CD4-positive, CD25-positive, alpha-beta regulatory T cell (primary cell): ENCODE data around the gene KCP. TPM values are rescaled to one million over a fixed set of nuclear protein-coding genes. Genes with fewer than 3 reads are reported as not detected.
A peak's percentile ranks its signal among the peaks of the same experiment; 100 is the strongest.
"Not testable (repeated sequence)": the region's sequence is repeated elsewhere in the genome, so short reads cannot be mapped to it uniquely, and the experiment has no call there.

ENCODE experiments used
- ATAC-seq, 2 donors: fragments of 150-1000 bp; cut with Tn5 transposase; one replicate each; pipeline ENCODE4 v1.10.0; 2021; ENCODE audit warnings: low read depth in 2 of 2, moderate number of reproducible peaks in 2 of 2, moderate library complexity in 1 of 2
- DNase-seq, 3 donors: peaks; one replicate each; pipeline versions ENCODE4 v3.0.0 to v3.0.0-alpha.2; 2012 to 2022; ENCODE audit warnings: mixed read lengths in 1 of 3
- H3K27ac ChIP-seq: one replicate; pipeline ENCODE4 v1.7.0; 2013; ENCODE audit warnings: mild to moderate bottlenecking, low read length; ENCODE audit not compliant: insufficient read depth, poor library complexity, severe bottlenecking
- H3K27me3 ChIP-seq: one replicate; pipeline ENCODE4 v1.7.0; 2013; ENCODE audit warnings: low read length; ENCODE audit not compliant: control insufficient read depth, insufficient read depth
- H3K36me3 ChIP-seq: one replicate; pipeline ENCODE4 v1.7.0; 2013; ENCODE audit warnings: mild to moderate bottlenecking, low read length, moderate library complexity; ENCODE audit not compliant: control insufficient read depth, insufficient read depth
- H3K4me1 ChIP-seq: 2 replicates; pipeline ENCODE4 v1.7.0; 2013; ENCODE audit warnings: mild to moderate bottlenecking, low read length; ENCODE audit not compliant: insufficient read depth, control insufficient read depth, poor library complexity, severe bottlenecking
- H3K4me3 ChIP-seq: one replicate; pipeline ENCODE4 v1.7.0; 2013; ENCODE audit warnings: low read depth, mild to moderate bottlenecking, low read length, moderate library complexity
- H3K9me3 ChIP-seq, 2 experiments: 1 replicate in 1 of 2; 2 replicates in 1 of 2; pipeline ENCODE4 v1.7.0; 2013; ENCODE audit warnings: low read length in 2 of 2, mild to moderate bottlenecking in 1 of 2, moderate library complexity in 1 of 2; ENCODE audit not compliant: control insufficient read depth in 2 of 2
- H3K27ac Mint-ChIP-seq, 3 donors: one replicate each; pipeline ENCODE4 v1.8.0; 2020 to 2022; ENCODE audit warnings: mild to moderate bottlenecking in 3 of 3, mixed read lengths in 3 of 3, moderate library complexity in 2 of 3
- H3K27me3 Mint-ChIP-seq: one replicate; pipeline ENCODE4 v1.8.0; 2022; ENCODE audit warnings: mild to moderate bottlenecking, mixed read lengths
- H3K36me3 Mint-ChIP-seq: one replicate; pipeline ENCODE4 v1.8.0; 2020; ENCODE audit warnings: mixed read lengths
- H3K4me1 Mint-ChIP-seq, 4 donors: one replicate each; pipeline ENCODE4 v1.8.0; 2020 to 2022; ENCODE audit warnings: mixed read lengths in 4 of 4, mild to moderate bottlenecking in 1 of 4
- H3K4me3 Mint-ChIP-seq, 4 donors: one replicate each; pipeline ENCODE4 v1.8.0; 2020 to 2022; ENCODE audit warnings: mild to moderate bottlenecking in 4 of 4, mixed read lengths in 4 of 4, moderate library complexity in 3 of 4
- H3K9me3 Mint-ChIP-seq, 7 donors: one replicate each; pipeline ENCODE4 v1.8.0; 2020 to 2022; ENCODE audit warnings: mixed read lengths in 7 of 7, mild to moderate bottlenecking in 3 of 7, moderate library complexity in 2 of 7
- polyA plus RNA-seq, 4 donors: library from polyadenylated mRNA; unstranded; fragments of 300-500 nt; fragmentation: Illumina TruSeq; gene quantifications; one replicate each; pipeline ENCODE4 v1.2.3, GENCODE V29; 2021
- total RNA-seq: library from RNA; stranded (reverse); gene quantifications from one replicate; pipeline ENCODE4 v1.2.3, GENCODE V29; 2022

KCP gene
- total and polyA plus RNA-seq, 5 donors from 2014 or later, result 0.08 to 0.22 (median 0.08) TPM; not detected in 2

DNA sequence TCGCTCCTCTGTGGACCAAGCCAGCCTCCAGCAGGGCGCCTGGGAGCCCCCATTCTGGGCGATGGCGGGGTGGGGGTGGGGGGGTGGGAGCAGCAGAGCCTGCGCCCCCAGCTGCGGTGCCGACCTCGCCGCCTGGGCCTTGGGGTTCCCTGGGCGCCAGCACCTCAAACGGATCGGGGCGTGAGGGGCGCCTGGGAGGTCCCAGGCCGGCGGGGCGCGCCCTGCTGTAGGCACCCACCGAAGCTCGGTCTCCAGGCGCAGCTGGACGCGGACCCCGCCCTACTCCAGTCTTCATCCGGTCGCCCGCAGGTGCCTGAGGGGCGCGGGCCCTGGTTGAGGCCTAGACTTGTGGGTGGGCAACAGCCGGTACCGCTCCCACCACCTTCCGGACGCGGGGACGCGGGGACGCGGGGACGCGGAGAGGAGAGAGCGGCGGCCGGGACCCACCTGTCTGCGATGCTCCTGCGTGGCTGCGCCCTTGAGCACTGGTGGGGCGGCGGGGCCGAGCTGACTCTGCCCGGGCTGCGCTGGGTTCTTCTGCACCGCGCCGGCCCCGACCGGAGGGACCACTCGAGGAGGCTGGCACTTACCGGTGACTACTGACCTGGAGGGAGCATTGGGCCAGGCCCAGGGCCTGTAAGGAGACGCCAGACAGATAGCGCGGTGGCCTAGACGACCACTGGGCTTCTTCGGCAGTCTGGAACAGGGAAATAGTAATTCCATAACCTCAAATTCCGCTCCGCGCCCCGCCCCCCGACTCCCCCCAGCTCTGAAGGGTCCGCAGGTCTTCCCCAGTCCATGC lies 5.5 kb upstream of the KCP start:
- Mint-ChIP-seq H3K27me3 (peaks cover 66% of the 10 kb centered on the region), H3K4me3 (peak overlapping the region in 3 of 4 donors; percentile 60 to 79 (median 66)), H3K27ac (no peak overlapping the region), H3K9me3 (peaks cover 0 to 2% (median 0%) of the 10 kb centered on the region in 7 donors), H3K4me1 (peaks cover 3 to 13% (median 5%) of the 10 kb centered on the region in 4 donors), H3K36me3 (no peaks in the 10 kb centered on the region)
- H3K4me3 ChIP-seq, result no peak overlapping the region
- no peak overlapping the region for H3K27ac ChIP-seq
- no peaks in the 10 kb centered on the region for H3K27me3 ChIP-seq
- H3K36me3 ChIP-seq, result no peaks in the 10 kb centered on the region
- H3K4me1 ChIP-seq, result peaks cover 7% of the 10 kb centered on the region
- no peaks in the 10 kb centered on the region for H3K9me3 ChIP-seq
- no peak for DNase-seq
- ATAC-seq, result no peak

DNA sequence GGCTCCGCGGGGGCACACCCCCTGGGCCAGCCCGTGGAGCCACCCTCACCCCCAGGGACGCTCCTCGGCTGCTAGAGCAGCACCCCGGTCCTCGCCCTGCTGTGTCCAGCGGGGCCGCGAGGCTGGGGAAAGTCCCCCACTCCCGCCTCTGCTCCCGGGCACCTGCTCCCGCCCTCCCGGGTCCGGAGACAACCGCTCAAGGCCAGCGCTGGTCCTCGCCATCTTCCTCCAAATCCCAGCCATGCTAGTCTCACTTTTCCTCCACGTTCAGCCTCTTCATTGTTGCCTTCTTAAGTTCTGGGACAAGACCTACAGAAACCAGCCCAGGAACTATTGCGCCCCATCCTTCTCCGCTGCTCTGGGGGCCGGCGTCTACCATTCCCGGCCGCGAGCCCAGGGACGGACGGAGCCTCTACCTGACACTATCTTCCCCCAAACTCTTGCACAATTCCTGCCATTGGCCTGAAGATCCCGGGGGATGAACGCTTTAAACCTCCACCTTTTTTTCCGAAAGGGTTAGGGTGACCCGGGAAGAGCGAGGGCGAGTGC lies 4.8 kb upstream of the KCP start:
- Histone ChIP-seq H3K27ac (no peak overlapping the region), H3K36me3 (no peaks in the 10 kb centered on the region), H3K4me3 (no peak overlapping the region), H3K27me3 (no peaks in the 10 kb centered on the region), H3K4me1 (peaks cover 7% of the 10 kb centered on the region), H3K9me3 (no peaks in the 10 kb centered on the region)
- Mint-ChIP-seq H3K9me3 (no peaks in the 10 kb centered on the region), H3K4me3 (peak overlapping the region in 3 of 4 donors; percentile 22 to 79 (median 66)), H3K4me1 (peaks cover 3 to 13% (median 5%) of the 10 kb centered on the region in 4 donors), H3K36me3 (no peaks in the 10 kb centered on the region), H3K27ac (no peak overlapping the region), H3K27me3 (peaks cover 62% of the 10 kb centered on the region)
- DNase-seq, result no peak
- ATAC-seq, result no peak

DNA sequence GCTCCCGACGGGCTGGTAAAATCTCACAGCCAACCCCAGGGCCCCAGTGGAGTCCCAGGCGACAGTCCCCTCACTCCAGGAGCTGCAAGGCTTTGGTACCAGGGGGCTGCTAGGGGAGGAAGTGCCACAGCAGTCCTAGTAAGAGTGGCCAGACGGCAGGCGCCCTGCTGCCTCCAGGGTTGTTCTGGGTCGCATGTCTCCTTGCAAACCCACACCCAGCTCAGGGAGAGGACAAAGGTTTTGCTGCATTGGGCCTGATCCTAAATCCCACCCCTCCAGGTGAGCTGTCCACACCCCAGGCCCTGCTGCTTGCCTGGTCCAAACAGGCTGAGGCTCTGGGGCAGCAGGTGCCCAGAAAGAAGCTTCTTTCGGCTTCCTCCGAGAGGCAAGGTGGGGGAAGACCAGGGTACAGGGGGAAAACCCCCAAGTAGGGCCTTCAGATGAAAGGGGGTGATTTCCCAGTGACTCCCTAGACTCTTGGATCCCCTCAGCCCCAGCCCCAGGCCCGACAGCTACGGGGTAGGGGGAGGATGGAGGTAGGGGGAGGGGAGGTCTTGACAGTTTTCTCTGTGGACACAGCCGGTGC lies 4.2 kb upstream of the KCP start:
- Histone ChIP-seq H3K9me3 (no peaks in the 10 kb centered on the region), H3K4me3 (no peak overlapping the region), H3K27ac (no peak overlapping the region), H3K4me1 (peaks cover 7% of the 10 kb centered on the region), H3K36me3 (no peaks in the 10 kb centered on the region), H3K27me3 (no peaks in the 10 kb centered on the region)
- peaks cover 65% of the 10 kb centered on the region for H3K27me3 Mint-ChIP-seq
- H3K4me1 Mint-ChIP-seq, result peaks cover 3 to 13% (median 5%) of the 10 kb centered on the region in 4 donors
- no peaks in the 10 kb centered on the region for H3K36me3 Mint-ChIP-seq
- DNase-seq, result peak in 1 of 3 donors; percentile 16
- H3K27ac Mint-ChIP-seq, result peak overlapping the region in 1 of 3 donors; percentile 80
- peak overlapping the region in 1 of 4 donors; percentile 24 for H3K4me3 Mint-ChIP-seq
- H3K9me3 Mint-ChIP-seq, result no peaks in the 10 kb centered on the region
- ATAC-seq, result peak; percentile 13 to 20

DNA sequence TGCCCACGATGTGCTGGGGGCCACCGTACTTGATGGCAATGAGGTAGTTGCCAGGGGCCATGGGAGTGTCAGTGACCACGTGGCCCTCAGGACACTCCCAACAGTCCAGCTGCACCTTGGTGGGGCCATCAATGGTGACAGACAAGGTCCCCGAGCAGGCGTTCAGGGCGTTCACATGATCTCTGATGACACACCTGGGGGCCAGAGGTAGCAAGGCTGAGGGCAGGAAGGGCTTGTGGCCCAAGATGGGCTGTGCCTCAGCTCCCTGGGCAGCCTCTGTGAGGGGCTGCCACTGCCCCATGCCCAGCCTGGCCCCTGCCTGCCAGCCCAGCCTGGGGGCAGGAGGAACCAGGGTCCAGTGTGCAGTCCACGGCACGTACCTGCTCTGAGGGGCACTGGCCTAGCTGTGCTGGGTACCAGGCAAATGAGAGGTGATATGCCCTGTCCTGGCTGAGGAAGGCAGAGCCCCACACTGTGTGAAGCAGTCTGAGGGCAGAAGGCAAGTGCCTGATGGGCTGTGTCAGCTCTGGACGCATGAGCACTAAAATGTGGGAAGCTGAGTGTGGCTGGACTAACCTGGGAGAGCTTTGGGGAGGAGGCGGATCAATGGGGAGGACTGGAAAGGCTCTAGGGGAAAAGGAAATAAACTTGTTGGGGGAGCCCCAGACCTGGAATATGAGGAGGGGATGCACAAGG lies 3.5 kb upstream of the KCP start:
- peaks cover 3 to 13% (median 5%) of the 10 kb centered on the region in 4 donors for H3K4me1 Mint-ChIP-seq
- Histone ChIP-seq H3K9me3 (no peaks in the 10 kb centered on the region), H3K27ac (no peak overlapping the region), H3K4me3 (no peak overlapping the region), H3K27me3 (no peaks in the 10 kb centered on the region), H3K4me1 (peaks cover 7% of the 10 kb centered on the region), H3K36me3 (no peaks in the 10 kb centered on the region)
- H3K36me3 Mint-ChIP-seq, result no peaks in the 10 kb centered on the region
- peak overlapping the region in 2 of 4 donors; percentile 15 to 24 for H3K4me3 Mint-ChIP-seq
- no peak for DNase-seq
- peak overlapping the region in 1 of 3 donors; percentile 80 for H3K27ac Mint-ChIP-seq
- no peak for ATAC-seq
- no peaks in the 10 kb centered on the region for H3K9me3 Mint-ChIP-seq
- H3K27me3 Mint-ChIP-seq, result peaks cover 72% of the 10 kb centered on the region

DNA sequence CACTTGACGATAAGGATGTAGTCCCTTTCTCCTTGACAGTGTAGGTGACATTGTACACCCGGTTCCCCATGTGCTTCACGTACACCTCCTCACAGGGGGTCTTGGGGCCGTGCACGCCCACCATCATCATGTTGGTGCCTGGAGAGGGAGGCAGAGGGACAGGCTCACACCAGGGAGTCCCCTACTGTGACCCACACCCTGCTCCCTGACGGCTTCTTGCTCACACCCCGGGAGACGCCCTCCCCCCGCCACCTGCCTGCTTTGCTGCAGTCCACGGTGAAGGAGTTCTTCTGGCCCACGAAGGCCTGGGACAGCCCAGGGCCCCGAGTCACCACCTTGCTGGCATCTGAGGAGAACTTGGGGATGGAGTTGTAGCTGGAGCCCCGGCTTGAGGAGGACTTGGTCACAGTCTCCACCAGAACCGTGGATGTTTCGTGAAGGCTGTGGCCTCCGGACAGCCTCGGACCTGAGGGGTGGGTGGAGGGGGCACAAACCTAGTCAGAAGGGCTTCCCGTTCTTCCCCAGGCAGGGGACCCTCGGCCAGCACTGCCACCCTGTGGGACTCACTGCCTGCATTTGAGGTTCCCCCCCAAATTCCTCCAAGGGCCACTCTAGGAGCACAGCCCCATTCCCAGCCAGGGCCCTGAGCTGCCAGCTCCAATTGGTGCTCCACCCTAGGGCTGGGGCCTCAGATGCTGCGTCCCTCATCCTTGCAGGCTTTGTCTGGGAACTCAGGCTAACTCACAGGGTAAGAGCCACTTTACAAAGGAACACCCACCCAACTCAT lies 2.4 kb upstream of the KCP start:
- not testable (repeated sequence) for H3K9me3 Mint-ChIP-seq, H3K27me3 ChIP-seq, DNase-seq, H3K36me3 ChIP-seq, H3K27ac ChIP-seq, H3K4me1 ChIP-seq, H3K27ac Mint-ChIP-seq, ATAC-seq, H3K4me3 Mint-ChIP-seq, H3K4me3 ChIP-seq, H3K9me3 ChIP-seq, H3K36me3 Mint-ChIP-seq
- Mint-ChIP-seq H3K27me3 (peaks cover 68% of the 10 kb centered on the region), H3K4me1 (peaks cover 3 to 13% (median 5%) of the 10 kb centered on the region in 4 donors)

DNA sequence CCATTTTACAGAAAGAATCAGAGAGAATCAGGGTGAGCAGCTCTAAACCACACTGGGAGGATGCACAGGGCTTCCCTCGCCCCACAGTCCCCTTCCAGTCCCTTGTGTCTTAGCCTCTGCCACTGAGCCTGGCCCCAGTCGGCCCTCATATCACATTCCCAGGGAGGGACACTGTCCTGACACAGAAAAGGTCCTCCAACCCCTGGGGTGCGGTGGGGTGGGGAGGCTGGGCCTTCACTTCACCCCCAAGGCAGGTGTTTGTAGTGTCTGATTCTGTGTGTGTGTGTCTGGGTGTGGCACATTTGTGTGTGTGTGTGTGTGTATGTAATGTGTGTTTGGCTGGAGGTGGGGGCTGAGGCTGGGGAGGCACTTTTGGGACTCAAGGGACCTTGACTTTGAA lies 1.8 kb upstream of the KCP start:
- H3K27ac Mint-ChIP-seq, result no peak overlapping the region
- no peak for ATAC-seq
- Histone ChIP-seq H3K9me3 (no peaks in the 10 kb centered on the region), H3K4me1 (peaks cover 7% of the 10 kb centered on the region), H3K27ac (no peak overlapping the region), H3K27me3 (no peaks in the 10 kb centered on the region), H3K4me3 (no peak overlapping the region), H3K36me3 (no peaks in the 10 kb centered on the region)
- H3K4me1 Mint-ChIP-seq, result peaks cover 3 to 13% (median 5%) of the 10 kb centered on the region in 4 donors
- H3K4me3 Mint-ChIP-seq, result no peak overlapping the region
- DNase-seq, result no peak
- peaks cover 67% of the 10 kb centered on the region for H3K27me3 Mint-ChIP-seq
- H3K36me3 Mint-ChIP-seq, result no peaks in the 10 kb centered on the region
- no peaks in the 10 kb centered on the region for H3K9me3 Mint-ChIP-seq

DNA sequence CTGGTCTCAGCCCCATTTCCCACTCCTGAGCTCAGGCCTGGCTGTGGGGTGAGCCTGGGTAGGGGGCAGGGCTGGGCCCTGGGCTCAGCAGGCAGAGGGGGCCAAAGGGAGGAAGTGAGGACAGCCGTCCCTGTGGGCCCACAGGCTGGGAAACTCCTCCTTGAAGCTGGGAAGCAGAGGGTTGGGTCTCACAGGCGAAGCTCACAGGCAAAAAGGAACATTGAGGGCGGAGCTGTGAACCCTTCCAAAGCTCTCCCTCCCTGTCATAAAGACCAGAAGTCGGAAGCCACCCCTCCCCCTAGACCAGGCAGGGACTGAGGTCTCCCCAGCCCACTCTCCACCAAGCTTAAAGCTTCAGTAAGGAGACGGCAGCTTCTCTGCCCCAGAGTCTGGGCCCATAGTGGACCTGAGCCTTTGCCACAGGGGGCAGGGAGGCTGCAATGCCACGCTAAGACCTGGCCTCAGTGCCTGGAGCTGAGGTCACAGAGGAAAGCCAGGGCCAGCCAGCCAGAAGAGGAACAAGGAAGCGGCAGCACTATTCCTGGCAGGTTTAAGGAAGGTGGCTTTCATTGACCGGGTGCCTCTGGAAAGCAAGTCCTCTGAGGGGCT lies 1.0 kb upstream of the KCP start:
- H3K27ac Mint-ChIP-seq, result no peak overlapping the region
- Histone ChIP-seq H3K36me3 (no peaks in the 10 kb centered on the region), H3K9me3 (no peaks in the 10 kb centered on the region), H3K4me1 (peaks cover 7% of the 10 kb centered on the region), H3K4me3 (no peak overlapping the region), H3K27me3 (no peaks in the 10 kb centered on the region), H3K27ac (no peak overlapping the region)
- no peak overlapping the region for H3K4me3 Mint-ChIP-seq
- ATAC-seq, result no peak
- peaks cover 3 to 13% (median 5%) of the 10 kb centered on the region in 4 donors for H3K4me1 Mint-ChIP-seq
- H3K9me3 Mint-ChIP-seq, result no peaks in the 10 kb centered on the region
- no peak for DNase-seq
- H3K27me3 Mint-ChIP-seq, result peaks cover 64% of the 10 kb centered on the region
- no peaks in the 10 kb centered on the region for H3K36me3 Mint-ChIP-seq
